HUES64 (cell line): ENCODE results near the gene ZNF274.

Source experiments
- H3K27ac ChIP-seq: 2 replicates; pipeline ENCODE4 v1.7.0; 2013; ENCODE audit warnings: low read depth, low read length, inconsistent platforms
- H3K27me3 ChIP-seq: 2 replicates; pipeline ENCODE4 v1.6.1; 2013; ENCODE audit warnings: mild to moderate bottlenecking, low read length; ENCODE audit not compliant: insufficient read depth
- H3K36me3 ChIP-seq: 2 replicates; pipeline ENCODE4 v1.6.1; 2013; ENCODE audit warnings: mild to moderate bottlenecking, low read length; ENCODE audit not compliant: insufficient read depth
- H3K4me1 ChIP-seq: 2 replicates; pipeline ENCODE4 v1.6.1; 2013; ENCODE audit warnings: mild to moderate bottlenecking, low read length, moderate library complexity; ENCODE audit not compliant: insufficient read depth
- H3K4me3 ChIP-seq: 2 replicates; pipeline ENCODE4 v1.5.1; 2013; ENCODE audit warnings: mild to moderate bottlenecking, low read length, moderate library complexity
- H3K9ac ChIP-seq: 2 replicates; pipeline ENCODE4 v1.6.1; 2013; ENCODE audit warnings: mild to moderate bottlenecking, low read depth, low read length
- H3K9me3 ChIP-seq: 2 replicates; pipeline ENCODE4 v1.6.1; 2013; ENCODE audit warnings: low read depth, low read length; ENCODE audit not compliant: insufficient read depth
- WGBS: fragments of 150-250, 120-280 bp; methylation state at CpG from one replicate; pipeline ENCODE4 v1.1.7; 2013; ENCODE audit warnings: missing lambda C conversion rate; 5-methylcytosine and 5-hydroxymethylcytosine counted together

Gene ZNF274

DNA sequence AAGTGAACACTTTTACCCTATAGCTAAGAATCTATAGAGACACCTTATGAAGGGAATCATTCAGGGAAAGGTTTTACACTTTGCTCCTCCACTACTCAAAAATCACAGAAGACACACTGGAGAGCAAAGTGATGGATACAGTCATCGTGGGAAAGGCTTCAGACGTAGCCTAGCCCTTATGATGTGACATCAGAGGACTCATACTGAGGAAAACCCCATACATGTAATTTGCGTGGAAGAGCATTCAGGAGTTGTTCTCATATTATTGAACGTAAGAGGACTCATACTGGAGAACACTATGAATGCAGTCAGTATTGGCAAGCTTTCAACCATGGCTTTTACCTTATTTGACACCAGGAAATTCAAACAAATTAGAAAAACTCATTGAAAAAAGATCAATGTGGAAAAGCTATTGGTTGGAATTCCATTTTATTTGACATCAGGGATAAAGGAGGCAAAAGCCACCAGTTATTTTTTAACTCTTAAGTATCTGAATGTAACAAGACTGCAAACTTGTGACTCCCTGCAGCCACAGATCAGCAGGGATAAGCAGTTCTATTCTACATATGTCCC is 16.1 kb upstream of the ZNF274 start:
- Histone ChIP-seq H3K36me3 (no peaks in the 10 kb centered on the region), H3K27ac (no peak overlapping the region), H3K4me3 (no peak overlapping the region), H3K9ac (no peak overlapping the region), H3K4me1 (no peaks in the 10 kb centered on the region), H3K9me3 (peaks cover 66% of the 10 kb centered on the region), H3K27me3 (no peaks in the 10 kb centered on the region)
- WGBS, result 66% methylated on average over 4 of the region's 4 CpGs

DNA sequence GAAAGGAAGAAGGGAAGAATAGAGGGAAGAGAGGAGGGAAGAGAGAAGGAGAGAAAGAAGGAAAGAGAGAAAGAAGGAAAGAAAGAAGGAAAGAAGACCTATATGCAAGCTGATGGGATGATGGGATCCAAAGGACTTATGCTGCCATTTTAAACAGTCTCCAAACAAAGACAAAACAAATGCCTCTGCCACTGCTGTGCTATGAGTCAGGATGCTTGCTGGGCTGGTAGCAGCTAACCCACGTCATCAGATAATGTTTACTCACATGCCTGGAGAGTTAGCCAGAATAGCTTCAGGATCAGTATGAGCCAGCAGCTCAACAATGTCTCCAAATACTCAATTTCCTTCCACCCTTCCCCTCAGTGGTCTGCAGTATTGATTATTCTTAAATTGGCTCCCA is 12.0 kb upstream of the ZNF274 start:
- H3K36me3 ChIP-seq, result no peaks in the 10 kb centered on the region
- no peaks in the 10 kb centered on the region for H3K4me1 ChIP-seq
- peaks cover 63% of the 10 kb centered on the region for H3K9me3 ChIP-seq
- H3K27ac ChIP-seq, result no peak overlapping the region
- no peak overlapping the region for H3K9ac ChIP-seq
- H3K27me3 ChIP-seq, result no peaks in the 10 kb centered on the region
- H3K4me3 ChIP-seq, result no peak overlapping the region
- 43% methylated on average over 1 of the region's 1 CpG for WGBS

DNA sequence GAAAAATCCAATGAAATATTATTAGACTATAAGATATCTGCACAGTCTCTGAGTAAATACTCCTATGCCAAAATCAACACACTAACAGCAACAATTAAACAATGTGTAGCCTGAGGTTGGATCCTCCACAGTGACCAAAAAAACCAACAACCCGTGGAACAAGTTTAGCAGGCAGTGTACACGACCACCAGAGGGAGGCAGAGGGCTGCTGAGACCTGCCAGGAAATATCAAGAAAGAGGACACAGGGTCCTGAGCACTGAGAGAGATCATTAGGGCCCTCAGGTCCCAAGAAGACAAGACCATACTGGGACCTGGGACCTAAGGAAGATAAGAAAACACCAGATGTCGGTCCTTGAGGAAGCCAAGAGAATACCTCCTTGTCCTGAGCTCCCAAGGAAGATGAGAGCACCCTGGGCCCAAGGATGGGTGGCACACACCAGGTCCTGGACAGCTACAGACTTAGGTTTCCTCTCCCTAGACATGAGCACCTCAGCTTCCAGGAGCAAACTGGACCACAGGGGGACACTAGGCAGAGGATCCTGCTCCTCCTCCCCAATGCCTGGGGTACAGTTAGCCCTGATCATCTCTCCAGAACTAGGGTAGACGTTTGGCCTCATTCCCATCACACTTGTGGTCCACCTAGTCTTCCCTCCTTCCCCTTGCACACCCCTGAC is 822 bp upstream of the ZNF274 start:
- H3K36me3 ChIP-seq, result peaks cover 23% of the 10 kb centered on the region
- H3K9ac ChIP-seq, result no peak overlapping the region
- H3K4me3 ChIP-seq, result peak overlapping the region; percentile 75
- H3K27me3 ChIP-seq, result no peaks in the 10 kb centered on the region
- H3K4me1 ChIP-seq, result no peaks in the 10 kb centered on the region
- peaks cover 58% of the 10 kb centered on the region; the same call in 1 of the 2 replicates for H3K9me3 ChIP-seq
- 69% methylated on average over 4 of the region's 4 CpGs for WGBS
- H3K27ac ChIP-seq, result no peak overlapping the region

DNA sequence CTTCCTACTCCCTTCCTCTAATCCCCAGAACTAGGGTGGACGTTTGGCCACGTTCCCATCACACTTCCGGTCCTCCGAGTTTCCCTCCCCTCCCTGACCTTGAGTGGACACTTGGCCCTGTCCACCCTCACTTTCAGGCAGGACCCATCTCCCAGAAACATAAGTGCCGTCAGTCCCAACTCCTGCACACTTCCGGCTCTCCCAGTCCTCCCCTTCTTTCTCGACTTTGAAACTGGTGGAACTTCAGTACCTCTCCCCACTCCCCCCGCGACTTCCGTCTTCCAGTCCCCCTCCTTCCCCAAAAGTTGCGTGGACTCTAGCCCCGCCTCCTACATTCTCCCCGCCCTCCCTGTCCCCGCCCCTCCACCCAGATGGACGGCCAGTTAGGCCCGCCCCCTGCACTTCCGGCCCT is 278 bp upstream of the ZNF274 start:
- Histone ChIP-seq H3K9me3 (peaks cover 62% of the 10 kb centered on the region; the same call in 1 of the 2 replicates), H3K4me3 (peak overlapping the region; percentile 75), H3K27me3 (no peaks in the 10 kb centered on the region), H3K4me1 (no peaks in the 10 kb centered on the region), H3K36me3 (peaks cover 28% of the 10 kb centered on the region), H3K27ac (no peak overlapping the region; the same call in 1 of the 2 replicates), H3K9ac (no peak overlapping the region)
- WGBS, result 22% methylated on average over 17 of the region's 17 CpGs

DNA sequence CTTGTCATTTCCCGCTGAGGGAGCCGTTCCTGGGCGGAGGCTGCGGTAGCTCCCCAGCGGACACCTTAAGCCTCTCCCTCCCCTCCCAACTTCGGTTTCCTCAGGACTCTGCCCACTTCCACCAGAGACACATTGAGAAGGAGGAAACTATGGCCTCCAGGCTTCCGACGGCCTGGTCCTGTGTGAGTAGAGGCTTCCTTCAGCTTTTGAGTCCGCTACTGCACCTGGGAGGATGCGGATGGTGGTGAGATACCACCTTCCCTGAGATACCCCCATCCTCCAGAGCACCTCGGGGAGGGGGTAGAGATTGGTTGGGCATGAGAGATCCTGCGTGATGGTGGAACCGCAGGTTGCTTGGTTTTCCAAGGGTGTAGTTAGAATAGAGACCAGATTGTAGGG is 955 bp downstream of the ZNF274 start:
- no peaks in the 10 kb centered on the region for H3K27me3 ChIP-seq
- H3K4me3 ChIP-seq, result peak overlapping the region; percentile 75
- H3K36me3 ChIP-seq, result peaks cover 37% of the 10 kb centered on the region
- H3K9me3 ChIP-seq, result peaks cover 60% of the 10 kb centered on the region; the same call in 1 of the 2 replicates
- peak overlapping the region; percentile 90 for H3K9ac ChIP-seq
- H3K4me1 ChIP-seq, result no peaks in the 10 kb centered on the region
- H3K27ac ChIP-seq, result peak overlapping the region; percentile 91; the same call in 1 of the 2 replicates
- 18% methylated on average over 11 of the region's 13 CpGs for WGBS

DNA sequence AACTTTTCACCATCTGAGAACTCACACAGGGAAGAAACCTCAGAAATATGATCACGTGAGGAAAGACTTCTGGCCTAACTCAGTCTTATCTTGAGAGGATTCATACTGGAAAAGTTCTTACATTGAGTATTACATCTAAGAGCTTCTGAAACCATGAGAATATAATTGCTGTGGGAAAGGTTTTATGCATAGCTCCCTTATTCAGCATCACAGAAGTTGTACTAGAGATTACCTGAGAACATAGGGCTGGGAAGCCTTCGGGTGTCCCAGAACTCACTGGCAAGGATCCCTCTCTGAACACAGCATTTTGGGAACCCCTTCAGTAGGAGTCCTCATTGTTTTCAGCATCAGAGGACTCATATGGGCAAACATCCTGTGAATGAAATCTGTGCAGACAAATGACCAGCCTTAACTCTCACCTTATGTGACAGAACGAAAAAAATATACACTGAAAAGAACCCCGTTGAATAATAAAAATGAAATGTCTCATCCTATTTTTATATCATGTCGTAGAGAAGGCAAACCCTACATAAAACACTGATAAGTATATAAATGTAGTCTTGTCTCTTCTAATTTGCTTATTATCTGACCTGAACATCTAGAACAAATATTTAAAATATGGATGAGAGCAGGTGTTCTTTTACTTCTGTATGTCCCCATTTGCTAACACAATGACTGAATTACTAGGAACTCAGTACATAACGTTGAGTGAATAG is 14.2 kb downstream of the ZNF274 start:
- Histone ChIP-seq H3K27ac (no peak overlapping the region), H3K4me3 (0 out of 2 replicates have a peak overlapping the region, but pooled peaks have one; percentile 2)

DNA sequence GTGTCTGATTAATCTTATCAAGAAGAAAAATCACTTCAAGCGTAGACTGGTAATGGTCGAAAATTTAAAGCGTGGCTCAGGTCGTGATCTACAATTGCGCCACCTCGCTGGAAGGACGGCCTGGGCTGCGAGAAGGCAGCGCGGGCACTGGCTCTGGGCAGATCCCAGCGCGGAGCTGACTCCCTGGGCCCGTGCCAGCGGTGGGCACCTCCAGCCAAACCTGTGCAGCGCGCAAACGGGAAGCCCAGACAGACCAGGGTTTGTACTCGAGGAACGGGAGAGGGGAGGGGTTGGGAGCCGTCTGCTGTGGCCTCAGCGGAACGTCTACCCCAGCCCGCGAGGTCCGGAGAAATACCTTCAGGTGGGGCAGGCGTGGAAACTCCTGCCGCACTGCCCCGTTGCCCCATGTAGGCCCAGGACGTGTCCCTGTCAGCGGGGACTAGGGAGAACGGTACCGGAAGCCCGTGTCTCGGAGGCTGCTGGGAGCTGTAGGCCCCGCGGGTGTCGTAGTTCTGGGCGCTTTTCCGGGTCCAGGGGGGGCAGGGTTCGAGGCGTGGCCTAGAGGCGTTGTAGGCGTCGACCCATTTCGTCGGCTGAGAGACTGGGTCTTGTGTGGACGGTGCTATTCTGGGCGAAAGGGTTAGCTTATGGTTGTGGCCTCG is 21.1 kb downstream of the ZNF274 start:
- H3K9ac ChIP-seq, result peak overlapping the region; percentile 54
- 96% methylated on average over 49 of the region's 49 CpGs for WGBS
- H3K36me3 ChIP-seq, result peaks cover 67% of the 10 kb centered on the region
- H3K27me3 ChIP-seq, result no peaks in the 10 kb centered on the region
- H3K4me1 ChIP-seq, result no peaks in the 10 kb centered on the region
- H3K9me3 ChIP-seq, result peaks cover 62% of the 10 kb centered on the region
- peak overlapping the region; percentile 60 for H3K4me3 ChIP-seq
- H3K27ac ChIP-seq, result no peak overlapping the region

More for the DNA sequence above, 14.2 kb downstream of the ZNF274 start:
- WGBS, result 63% methylated on average over 3 of the region's 6 CpGs
- H3K36me3 ChIP-seq, result peaks cover 89% of the 10 kb centered on the region
- peaks cover 95% of the 10 kb centered on the region for H3K9me3 ChIP-seq
- no peak overlapping the region for H3K9ac ChIP-seq
- no peaks in the 10 kb centered on the region for H3K4me1 ChIP-seq
- no peaks in the 10 kb centered on the region for H3K27me3 ChIP-seq

DNA sequence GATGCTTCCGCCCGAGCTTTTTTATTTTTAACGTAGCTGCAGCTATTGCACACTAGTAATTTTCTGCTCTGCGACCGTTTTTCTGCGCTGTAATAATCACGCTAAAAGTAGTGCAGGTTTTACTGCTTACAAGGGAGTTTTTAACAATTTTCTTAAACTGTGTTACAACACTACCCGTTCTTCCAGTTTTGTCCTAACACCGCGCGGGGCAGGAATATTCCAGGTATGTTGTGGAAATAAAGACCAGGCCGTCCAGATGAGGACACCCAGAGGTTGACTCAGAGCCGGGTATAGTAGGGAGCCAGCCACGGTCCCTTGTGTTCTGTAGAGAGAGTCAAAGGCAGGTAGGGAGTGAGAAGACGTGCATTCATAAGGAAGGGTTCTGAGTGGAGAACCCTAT is 21.7 kb downstream of the ZNF274 start:
- no peak overlapping the region for H3K27ac ChIP-seq
- H3K27me3 ChIP-seq, result no peaks in the 10 kb centered on the region
- peaks cover 68% of the 10 kb centered on the region for H3K36me3 ChIP-seq
- H3K4me1 ChIP-seq, result no peaks in the 10 kb centered on the region
- H3K9ac ChIP-seq, result peak overlapping the region; percentile 54
- WGBS, result 93% methylated on average over 15 of the region's 15 CpGs
- H3K4me3 ChIP-seq, result peak overlapping the region; percentile 60
- peaks cover 56% of the 10 kb centered on the region for H3K9me3 ChIP-seq

DNA sequence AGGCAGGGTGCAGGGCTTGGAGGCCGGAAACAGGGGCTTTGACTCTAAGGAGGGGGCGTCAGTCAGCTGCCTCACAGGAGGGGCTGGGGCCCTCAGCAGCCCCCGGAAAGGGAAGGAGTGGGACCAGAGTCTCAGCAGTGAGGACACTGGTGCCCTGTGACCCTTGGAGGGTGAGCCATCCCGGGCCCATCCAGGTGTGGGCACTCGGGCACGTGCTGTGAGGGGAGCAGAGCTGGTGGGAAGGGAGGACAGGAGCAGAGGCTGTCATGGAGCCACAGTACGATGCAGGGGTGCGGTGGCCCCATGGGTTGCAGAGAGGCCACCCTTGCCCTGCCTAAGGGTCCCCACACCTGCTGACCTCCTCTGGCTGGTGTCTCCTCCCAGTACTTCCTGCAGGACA is 26.7 kb downstream of the ZNF274 start:
- Histone ChIP-seq H3K4me3 (no peak overlapping the region), H3K4me1 (no peaks in the 10 kb centered on the region), H3K9me3 (peaks cover 48% of the 10 kb centered on the region), H3K9ac (no peak overlapping the region), H3K36me3 (peaks cover 87% of the 10 kb centered on the region), H3K27ac (no peak overlapping the region), H3K27me3 (no peaks in the 10 kb centered on the region)
- 93% methylated on average over 8 of the region's 8 CpGs for WGBS

DNA sequence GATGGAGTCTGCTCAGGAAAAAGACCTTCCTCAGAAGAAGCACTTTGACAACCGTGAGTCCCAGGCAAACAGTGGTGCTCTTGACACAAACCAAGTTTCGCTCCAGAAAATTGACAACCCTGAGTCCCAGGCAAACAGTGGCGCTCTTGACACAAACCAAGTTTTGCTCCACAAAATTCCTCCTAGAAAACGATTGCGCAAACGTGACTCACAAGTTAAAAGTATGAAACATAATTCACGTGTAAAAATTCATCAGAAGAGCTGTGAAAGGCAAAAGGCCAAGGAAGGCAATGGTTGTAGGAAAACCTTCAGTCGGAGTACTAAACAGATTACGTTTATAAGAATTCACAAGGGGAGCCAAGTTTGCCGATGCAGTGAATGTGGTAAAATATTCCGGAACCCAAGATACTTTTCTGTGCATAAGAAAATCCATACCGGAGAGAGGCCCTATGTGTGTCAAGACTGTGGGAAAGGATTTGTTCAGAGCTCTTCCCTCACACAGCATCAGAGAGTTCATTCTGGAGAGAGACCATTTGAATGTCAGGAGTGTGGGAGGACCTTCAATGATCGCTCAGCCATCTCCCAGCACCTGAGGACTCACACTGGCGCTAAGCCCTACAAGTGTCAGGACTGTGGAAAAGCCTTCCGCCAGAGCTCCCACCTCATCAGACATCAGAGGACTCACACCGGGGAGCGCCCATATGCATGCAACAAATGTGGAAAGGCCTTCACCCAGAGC is 29.6 kb downstream of the ZNF274 start:
- Histone ChIP-seq H3K4me1 (no peaks in the 10 kb centered on the region), H3K36me3 (peaks cover 68% of the 10 kb centered on the region), H3K27ac (no peak overlapping the region), H3K27me3 (no peaks in the 10 kb centered on the region), H3K9ac (no peak overlapping the region), H3K4me3 (no peak overlapping the region), H3K9me3 (peaks cover 35% of the 10 kb centered on the region)
- 97% methylated on average over 17 of the region's 17 CpGs for WGBS
